Ovary (tissue), 3 donors: ENCODE measurements around the gene OSBPL6.

Experiments
- POLR2A ChIP-seq: fragments of 450-650 bp; IDR thresholded peaks from one replicate; pipeline ENCODE4 v1.6.1; 2017; ENCODE audit warnings: antibody characterized with exemption, mild to moderate bottlenecking, moderate library complexity
- TF ChIP-seq, protein P1 (sequence below), 3 donors: fragments of 450-650 bp in 2 of 3; fragments of 200-600 bp in 1 of 3; IDR thresholded peaks; one replicate each; pipeline versions ENCODE4 v1.5.1 to v1.8.0; 2016 to 2022; ENCODE audit warnings: antibody characterized with exemption in 3 of 3, mild to moderate bottlenecking in 1 of 3
- donor health status: DM: no; HTN: no; CAD: no.

DNA sequence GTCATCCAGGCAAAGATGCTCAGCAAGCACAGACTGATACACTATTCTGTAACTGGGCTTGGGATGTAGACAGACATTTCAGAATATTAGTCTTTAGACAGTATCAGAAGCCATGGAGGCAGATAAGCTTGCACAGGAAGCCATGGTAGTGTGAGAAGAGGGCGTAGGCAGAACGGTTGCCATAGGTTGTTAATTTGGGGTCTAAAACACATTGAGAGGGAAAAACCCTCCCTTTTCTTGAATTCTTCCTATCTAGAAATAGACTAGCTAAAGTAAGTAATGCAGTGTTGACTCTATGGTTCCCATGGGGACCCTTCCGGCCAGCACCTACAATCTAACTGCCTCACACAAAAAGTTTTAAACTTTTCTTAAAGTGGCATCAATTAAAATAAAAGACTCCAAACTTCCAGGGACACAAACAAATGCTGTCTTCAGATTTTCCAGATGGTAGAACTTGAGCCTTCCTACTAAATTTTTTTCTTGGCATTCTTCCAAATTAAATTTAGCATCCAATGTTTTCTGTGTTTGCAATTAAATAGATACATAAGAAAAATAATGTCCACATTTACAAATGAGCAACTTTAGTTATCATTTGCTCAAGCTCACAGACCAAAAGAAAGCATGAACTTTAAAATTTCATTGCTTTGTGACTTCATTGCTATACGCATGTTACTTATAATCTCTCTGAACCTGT lies 254.8 kb downstream of the OSBPL6 start:
- TF ChIP-seq, protein P1, sequence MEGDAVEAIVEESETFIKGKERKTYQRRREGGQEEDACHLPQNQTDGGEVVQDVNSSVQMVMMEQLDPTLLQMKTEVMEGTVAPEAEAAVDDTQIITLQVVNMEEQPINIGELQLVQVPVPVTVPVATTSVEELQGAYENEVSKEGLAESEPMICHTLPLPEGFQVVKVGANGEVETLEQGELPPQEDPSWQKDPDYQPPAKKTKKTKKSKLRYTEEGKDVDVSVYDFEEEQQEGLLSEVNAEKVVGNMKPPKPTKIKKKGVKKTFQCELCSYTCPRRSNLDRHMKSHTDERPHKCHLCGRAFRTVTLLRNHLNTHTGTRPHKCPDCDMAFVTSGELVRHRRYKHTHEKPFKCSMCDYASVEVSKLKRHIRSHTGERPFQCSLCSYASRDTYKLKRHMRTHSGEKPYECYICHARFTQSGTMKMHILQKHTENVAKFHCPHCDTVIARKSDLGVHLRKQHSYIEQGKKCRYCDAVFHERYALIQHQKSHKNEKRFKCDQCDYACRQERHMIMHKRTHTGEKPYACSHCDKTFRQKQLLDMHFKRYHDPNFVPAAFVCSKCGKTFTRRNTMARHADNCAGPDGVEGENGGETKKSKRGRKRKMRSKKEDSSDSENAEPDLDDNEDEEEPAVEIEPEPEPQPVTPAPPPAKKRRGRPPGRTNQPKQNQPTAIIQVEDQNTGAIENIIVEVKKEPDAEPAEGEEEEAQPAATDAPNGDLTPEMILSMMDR (IDR thresholded peaks at IDR 0.05) = no peak
- no peak for TF ChIP-seq POLR2A
